Measurements from ENCODE around the gene RPL36AL. TPM values are rescaled to one million over a fixed set of nuclear protein-coding genes. Genes with fewer than 3 reads are reported as not detected.

Gene RPL36AL
- 187 and 212 TPM in 2 replicates for total RNA-seq

GRCh38 chr14:49620182-49621113, at the start of gene RPL36AL, which contains the start of gene MGAT2:
Gene RPL36AL (minus strand): TSS chr14:49620626. CDS start chr14:49619104, 1,522 bp downstream.
Gene MGAT2 (plus strand): TSS chr14:49620799. CDS start chr14:49621269, 470 bp downstream.

GRCh38 chr14:49634547-49635334, 14.3 kb upstream of the RPL36AL start, which contains the start of gene DNAAF2:
Gene DNAAF2 (minus strand): TSS chr14:49635244. CDS start chr14:49635149, 95 bp downstream.

GRCh38 chr14:49598485-49599300, 21.7 kb downstream of the RPL36AL start, which contains the start of gene LRR1:
Gene LRR1 (plus strand): TSS chr14:49598940. CDS start chr14:49599021, 81 bp downstream.

GRCh38 chr14:49585803-49586672, 34.4 kb downstream of the RPL36AL start, which contains the start of gene RPS29:
Gene RPS29 (minus strand): TSS chr14:49586380. CDS start chr14:49586346, 34 bp downstream.

Other genes with a start within 250 kb of the RPL36AL start
- gene RPS29, start 34.2 kb downstream of the RPL36AL start, total RNA-seq, result 452 and 2,106 TPM in 2 replicates
- 9.5 and 13.4 TPM in 2 replicates for gene LRR1, start 21.7 kb downstream of the RPL36AL start, total RNA-seq
- gene MGAT2, start 173 bp upstream of the RPL36AL start, total RNA-seq, result 101 and 102 TPM in 2 replicates
- gene DNAAF2, start 14.6 kb upstream of the RPL36AL start, total RNA-seq, result 7.1 and 10.4 TPM in 2 replicates
- gene POLE2, start 67.6 kb upstream of the RPL36AL start, total RNA-seq, result 2.4 and 7.8 TPM in 2 replicates
- 2.0 and 3.6 TPM in 2 replicates for gene KLHDC1, start 72.5 kb upstream of the RPL36AL start, total RNA-seq
- 49.5 and 76.0 TPM in 2 replicates for gene KLHDC2, start 147.5 kb upstream of the RPL36AL start, total RNA-seq
- gene NEMF, start 232.2 kb upstream of the RPL36AL start, total RNA-seq, result 67.4 and 86.0 TPM in 2 replicates

Data from smooth muscle cell of the umbilical artery (primary cell).